ENCODE results near the gene SEC24B.
"Not testable (repeated sequence)": the region's sequence is repeated elsewhere in the genome, so short reads cannot be mapped to it uniquely, and the experiment has no call there.

SEC24B gene

GRCh38 chr4:109576462-109576861 is 142.8 kb downstream of the SEC24B start:
- DNase-seq (ENCODE audit: low read depth in 1 of 2, low spot score in 1 of 2): peak in 1 of 2 experiments; percentile 28
- no peak for TF ChIP-seq JUND (IDR thresholded peaks at IDR 0.05; ENCODE audit: low read depth)
- in situ Hi-C loops (cut with HindIII; ENCODE audit: low pct_unique_long_range_greater_than_20kb, low sequenced_read_pairs): no loop called here

- no peak for TF ChIP-seq JUND (IDR thresholded peaks at IDR 0.05; ENCODE audit: low read depth)
- in situ Hi-C loops (cut with HindIII; ENCODE audit: low pct_unique_long_range_greater_than_20kb, low sequenced_read_pairs): no loop called here
- DNase-seq (ENCODE audit: low read depth in 1 of 2, low spot score in 1 of 2): no peak
Observed at GRCh38 chr4:109578846-109579245, 145.2 kb downstream of the SEC24B start.

- in situ Hi-C loops (cut with HindIII; ENCODE audit: low pct_unique_long_range_greater_than_20kb, low sequenced_read_pairs); DNase-seq (ENCODE audit: low read depth in 1 of 2, low spot score in 1 of 2): not testable (repeated sequence)
Observed at GRCh38 chr4:109579997-109580396, 146.4 kb downstream of the SEC24B start.

- no peak for DNase-seq (ENCODE audit: low read depth in 1 of 2, low spot score in 1 of 2)
- in situ Hi-C loops (cut with HindIII; ENCODE audit: low pct_unique_long_range_greater_than_20kb, low sequenced_read_pairs): no loop called here
- no peak for TF ChIP-seq JUND (IDR thresholded peaks at IDR 0.05; ENCODE audit: low read depth)
Observed at GRCh38 chr4:109588176-109588575, 154.6 kb downstream of the SEC24B start.

GRCh38 chr4:109589119-109589518 is 155.5 kb downstream of the SEC24B start:
- TF ChIP-seq JUND (IDR thresholded peaks at IDR 0.05; ENCODE audit: low read depth): no peak
- in situ Hi-C loops (cut with HindIII; ENCODE audit: low pct_unique_long_range_greater_than_20kb, low sequenced_read_pairs): no loop called here
- DNase-seq (ENCODE audit: low read depth in 1 of 2, low spot score in 1 of 2): peak in 1 of 2 experiments; percentile 84

GRCh38 chr4:109589605-109590004 is 156.0 kb downstream of the SEC24B start:
- in situ Hi-C loops (cut with HindIII; ENCODE audit: low pct_unique_long_range_greater_than_20kb, low sequenced_read_pairs): no loop called here
- DNase-seq (ENCODE audit: low read depth in 1 of 2, low spot score in 1 of 2): peak in 1 of 2 experiments; percentile 34
- TF ChIP-seq JUND (IDR thresholded peaks at IDR 0.05; ENCODE audit: low read depth): no peak

All from T47D (cell line).